Natural killer cell (primary cell): ENCODE data around the gene KLHL14. TPM values are rescaled to one million over a fixed set of nuclear protein-coding genes. Genes with fewer than 3 reads are reported as not detected.

Experiments
- ATAC-seq, 3 donors: fragments of 150-1000 bp in 2 of 3; fragments of 200-7000 bp in 1 of 3; cut with Tn5 transposase; 1 replicate in 1 of 3; 2 replicates in 2 of 3; pipeline ENCODE4 v1.10.0; 2021; ENCODE audit warnings: mild to moderate bottlenecking in 2 of 3, moderate library complexity in 2 of 3
- DNase-seq, 2 donors: peaks; one replicate each; pipeline versions ENCODE4 v3.0.0 to v3.0.0-alpha.2; 2013 to 2021; ENCODE audit warnings: mixed read lengths in 1 of 2
- H3K27ac ChIP-seq: one replicate; pipeline ENCODE4 v1.5.1; 2013; ENCODE audit warnings: mild to moderate bottlenecking, low read length
- H3K27me3 ChIP-seq: one replicate; pipeline ENCODE4 v1.6.1; 2013; ENCODE audit warnings: low read length; ENCODE audit not compliant: control insufficient read depth, insufficient read depth
- H3K36me3 ChIP-seq: one replicate; pipeline ENCODE4 v1.6.1; 2013; ENCODE audit warnings: low read length; ENCODE audit not compliant: control insufficient read depth, insufficient read depth
- H3K4me1 ChIP-seq: one replicate; pipeline ENCODE4 v1.6.1; 2013; ENCODE audit warnings: low read length; ENCODE audit not compliant: control insufficient read depth, insufficient read depth
- H3K4me3 ChIP-seq: one replicate; pipeline ENCODE4 v1.5.1; 2013; ENCODE audit warnings: low read length
- H3K9me3 ChIP-seq: one replicate; pipeline ENCODE4 v1.6.1; 2013; ENCODE audit warnings: low read length; ENCODE audit not compliant: control insufficient read depth, insufficient read depth
- H3K27ac Mint-ChIP-seq, 2 donors: one replicate each; pipeline ENCODE4 v1.8.0; 2022; ENCODE audit warnings: mild to moderate bottlenecking in 2 of 2, mixed read lengths in 2 of 2, moderate library complexity in 1 of 2
- H3K27me3 Mint-ChIP-seq, 2 donors: one replicate each; pipeline ENCODE4 v1.8.0; 2022; ENCODE audit warnings: low read depth in 2 of 2, mixed read lengths in 2 of 2
- H3K36me3 Mint-ChIP-seq: one replicate; pipeline ENCODE4 v1.8.0; 2022; ENCODE audit warnings: mixed read lengths
- H3K4me1 Mint-ChIP-seq, 2 donors: one replicate each; pipeline ENCODE4 v1.8.0; 2022; ENCODE audit warnings: mixed read lengths in 2 of 2
- H3K4me3 Mint-ChIP-seq: one replicate; pipeline ENCODE4 v1.8.0; 2022; ENCODE audit warnings: mild to moderate bottlenecking, moderate library complexity, mixed read lengths
- H3K9me3 Mint-ChIP-seq, 2 donors: one replicate each; pipeline ENCODE4 v1.8.0; 2022; ENCODE audit warnings: mixed read lengths in 2 of 2
- CTCF ChIP-seq: fragments of 200-600 bp; IDR thresholded peaks from one replicate; pipeline ENCODE4 v1.8.0; 2022; ENCODE audit warnings: antibody characterized with exemption
- WGBS: methylation state at CpG from one replicate; pipeline ENCODE4 v1.1.7; 2013; ENCODE audit warnings: missing lambda C conversion rate; ENCODE audit not compliant: insufficient coverage; 5-methylcytosine and 5-hydroxymethylcytosine counted together
- intact Hi-C: fragments of 100-400 bp; cut with micrococcal nuclease; formaldehyde crosslinking; loops from one replicate; pipeline ENCODE4 v1.14.2; 2022
- total RNA-seq, 4 donors: library from RNA; stranded (reverse); fragments of 120-200 nt in 1 of 4; gene quantifications; one replicate each; pipeline versions ENCODE4 v1.2.3 to v1.2.4, GENCODE V29; 2013 to 2022

KLHL14 gene
- total RNA-seq, 3 donors from 2014 or later (not counting 1 experiment from before 2014, with no cell fraction given), result 0.26 to 0.28 TPM; not detected in 1

- DNase-seq (no peak), ATAC-seq (no peak)
- Histone ChIP-seq H3K4me3 (no peak overlapping the region), H3K27me3 (no peaks in the 10 kb centered on the region), H3K9me3 (no peaks in the 10 kb centered on the region), H3K27ac (no peak overlapping the region), H3K4me1 (no peaks in the 10 kb centered on the region), H3K36me3 (no peaks in the 10 kb centered on the region)
- intact Hi-C loops, result no loop called here
- Mint-ChIP-seq H3K4me1 (no peaks in the 10 kb centered on the region), H3K4me3 (no peak overlapping the region), H3K9me3 (peaks cover 0 to 3% of the 10 kb centered on the region in 2 donors), H3K36me3 (no peaks in the 10 kb centered on the region), H3K27ac (no peak overlapping the region), H3K27me3 (peaks cover 0 to 3% of the 10 kb centered on the region in 2 donors)
- no peak for TF ChIP-seq CTCF
Observed at GRCh38 chr18:32670727-32671126, 102.1 kb downstream of the KLHL14 start.

DNA sequence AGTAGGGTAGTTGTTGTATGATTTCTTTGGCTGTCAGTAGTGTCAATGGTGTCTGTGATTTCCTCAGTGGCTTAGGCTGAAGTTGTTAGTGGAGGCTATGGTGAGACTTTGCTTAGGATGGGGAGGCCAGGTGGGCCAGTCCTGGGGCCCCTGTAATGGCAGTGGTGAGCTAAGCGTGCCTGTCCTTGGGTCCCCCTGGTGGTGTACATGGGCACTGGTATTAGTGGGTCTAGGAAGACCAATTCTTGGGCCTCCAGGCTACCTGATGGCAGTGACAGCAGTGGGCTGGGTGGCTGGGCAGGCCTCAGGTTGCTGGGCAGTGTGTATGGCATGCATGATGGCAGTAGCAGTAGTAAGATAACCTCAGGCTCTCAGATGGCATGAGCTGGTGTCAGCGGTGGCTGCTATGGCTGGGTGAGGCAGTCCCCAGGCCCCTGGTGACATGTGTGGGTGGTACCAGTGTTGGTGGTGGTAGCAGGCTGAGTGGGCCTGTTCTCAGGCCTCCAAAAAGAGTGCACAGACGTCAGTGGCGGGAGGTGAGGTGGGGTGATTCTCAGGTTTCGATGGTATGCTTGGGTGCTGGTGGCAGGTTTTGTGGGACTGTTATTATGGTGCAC lies 103.2 kb downstream of the KLHL14 start:
- no peaks in the 10 kb centered on the region for H3K4me1 Mint-ChIP-seq
- H3K4me3 Mint-ChIP-seq, result no peak overlapping the region
- Histone ChIP-seq H3K9me3 (no peaks in the 10 kb centered on the region), H3K27me3 (no peaks in the 10 kb centered on the region), H3K4me1 (no peaks in the 10 kb centered on the region), H3K4me3 (no peak overlapping the region), H3K27ac (no peak overlapping the region), H3K36me3 (no peaks in the 10 kb centered on the region)
- no peak for TF ChIP-seq CTCF
- peaks cover 0 to 3% of the 10 kb centered on the region in 2 donors for H3K27me3 Mint-ChIP-seq
- DNase-seq (no peak), ATAC-seq (no peak)
- WGBS, result 66% methylated on average over 5 of the region's 5 CpGs
- no peak overlapping the region for H3K27ac Mint-ChIP-seq
- no peaks in the 10 kb centered on the region for H3K36me3 Mint-ChIP-seq
- H3K9me3 Mint-ChIP-seq, result peaks cover 0 to 3% of the 10 kb centered on the region in 2 donors
- intact Hi-C loops, result no loop called here

- peaks cover 0 to 3% of the 10 kb centered on the region in 2 donors for H3K27me3 Mint-ChIP-seq
- 100% methylated on average over 1 of the region's 1 CpG for WGBS
- Histone ChIP-seq H3K27me3 (no peaks in the 10 kb centered on the region), H3K4me1 (no peaks in the 10 kb centered on the region), H3K9me3 (no peaks in the 10 kb centered on the region), H3K36me3 (no peaks in the 10 kb centered on the region), H3K27ac (no peak overlapping the region), H3K4me3 (no peak overlapping the region)
- DNase-seq (no peak), ATAC-seq (no peak)
- intact Hi-C loops, result no loop called here
- peaks cover 0 to 3% of the 10 kb centered on the region in 2 donors for H3K9me3 Mint-ChIP-seq
- H3K4me1 Mint-ChIP-seq, result no peaks in the 10 kb centered on the region
- no peaks in the 10 kb centered on the region for H3K36me3 Mint-ChIP-seq
- TF ChIP-seq CTCF, result no peak
- no peak overlapping the region for H3K4me3 Mint-ChIP-seq
- no peak overlapping the region for H3K27ac Mint-ChIP-seq
Observed at GRCh38 chr18:32668956-32669355, 103.9 kb downstream of the KLHL14 start.
